HG03064 (cell line): ENCODE results near the gene SLC25A42.
"Not testable (repeated sequence)": the region's sequence is repeated elsewhere in the genome, so short reads cannot be mapped to it uniquely, and the experiment has no call there.

Experiments
- ATAC-seq: cut with Tn5 transposase; IDR thresholded peaks from one replicate; pipeline ENCODE4 v1.9.1; 2021; ENCODE audit warnings: low read depth; ENCODE audit not compliant: unreplicated experiment

SLC25A42 gene

GRCh38 chr19:19101540-19101939 lies 37.7 kb downstream of the SLC25A42 start:
- no peak for ATAC-seq

GRCh38 chr19:19102566-19102965 lies 38.8 kb downstream of the SLC25A42 start:
- ATAC-seq = not testable (repeated sequence)

- no peak for ATAC-seq
These were observed 39.4 kb downstream of the SLC25A42 start for GRCh38 chr19:19103167-19103566.

GRCh38 chr19:19105365-19106055 lies 41.7 kb downstream of the SLC25A42 start:
- ATAC-seq = no peak

- no peak for ATAC-seq
These were observed 42.3 kb downstream of the SLC25A42 start for GRCh38 chr19:19106056-19106551.

- not testable (repeated sequence) for ATAC-seq
These were observed 43.1 kb downstream of the SLC25A42 start for GRCh38 chr19:19106938-19107337.

- no peak for ATAC-seq
These were observed 43.9 kb downstream of the SLC25A42 start for GRCh38 chr19:19107654-19108053.

- ATAC-seq = no peak
These were observed 45.8 kb downstream of the SLC25A42 start for GRCh38 chr19:19109601-19110000.

GRCh38 chr19:19110410-19111135 lies 46.8 kb downstream of the SLC25A42 start:
- no peak for ATAC-seq

- no peak for ATAC-seq
These were observed 47.5 kb downstream of the SLC25A42 start for GRCh38 chr19:19111136-19111835.

- no peak for ATAC-seq
These were observed 48.3 kb downstream of the SLC25A42 start for GRCh38 chr19:19111967-19112580.

GRCh38 chr19:19113040-19113626 lies 49.3 kb downstream of the SLC25A42 start:
- ATAC-seq = no peak

- no peak for ATAC-seq
These were observed 52.2 kb downstream of the SLC25A42 start for GRCh38 chr19:19115954-19116353.

- no peak for ATAC-seq
These were observed 55.8 kb downstream of the SLC25A42 start for GRCh38 chr19:19119325-19120237.

- ATAC-seq = no peak
These were observed 56.8 kb downstream of the SLC25A42 start for GRCh38 chr19:19120308-19121231.

- no peak for ATAC-seq
These were observed 57.6 kb downstream of the SLC25A42 start for GRCh38 chr19:19121371-19121770.

GRCh38 chr19:19122902-19123301 lies 59.1 kb downstream of the SLC25A42 start:
- no peak for ATAC-seq

GRCh38 chr19:19123386-19123785 lies 59.6 kb downstream of the SLC25A42 start:
- ATAC-seq = no peak
